ENCODE measurements around the gene POU2AF1. TPM values are rescaled to one million over a fixed set of nuclear protein-coding genes. Genes with fewer than 3 reads are reported as not detected.

POU2AF1 gene
- total RNA-seq, 2 experiments from 2014 or later: 1.6 to 2.4 TPM

DNA sequence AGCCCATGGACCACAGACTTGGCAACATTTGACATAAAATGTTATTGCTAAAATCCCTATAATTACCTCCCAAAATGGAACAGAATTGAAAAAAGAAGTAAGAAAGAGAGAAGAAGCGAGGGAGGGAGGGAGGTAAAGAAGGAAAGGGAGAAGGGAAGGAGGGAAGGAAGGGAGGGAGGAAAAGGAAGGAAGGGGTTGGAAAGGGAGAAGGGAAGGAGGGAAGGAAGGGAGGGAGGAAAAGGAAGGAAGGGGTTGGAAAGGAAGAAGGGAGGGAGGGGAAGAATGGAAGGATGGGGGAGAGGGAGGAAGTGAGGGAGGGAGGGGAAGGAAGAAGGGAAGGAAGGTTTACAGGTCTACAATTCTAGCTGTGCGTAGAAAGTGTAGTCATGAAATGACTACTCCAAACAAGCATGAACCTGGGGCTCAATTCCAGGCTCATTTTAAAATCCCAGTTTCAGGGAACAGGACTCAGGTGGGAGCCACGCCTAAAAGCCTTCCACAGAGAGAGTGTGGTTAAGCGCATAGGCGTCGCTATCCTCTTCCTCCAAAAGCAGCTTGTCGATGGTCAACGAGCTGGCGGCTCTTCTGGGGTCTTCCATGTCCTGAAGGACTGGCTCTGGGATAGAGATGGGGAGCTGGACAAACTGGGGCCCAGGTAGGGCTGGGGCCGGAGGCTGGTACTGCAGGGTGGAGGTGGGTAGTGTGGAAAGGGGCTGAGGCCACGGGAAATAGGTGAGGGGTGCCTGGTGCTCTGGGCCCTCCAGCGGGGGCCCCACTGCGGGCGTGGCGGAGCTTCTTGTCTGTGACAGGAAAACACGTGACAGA lies 25.1 kb downstream of the POU2AF1 start:
- ChIA-PET POLR2A (no interaction called here), CTCF (interaction anchor here (1.0 to 1.5 kb wide), 2 partner anchors 21 to 63 kb away, joined by 3 read pairs; no protein-coding TSS in a partner anchor)
- Mint-ChIP-seq H3K36me3 (ENCODE audit: low read depth) (no peaks in the 10 kb centered on the region), H3K27ac (no peak overlapping the region), H3K4me1 (no peaks in the 10 kb centered on the region), H3K9me3 (no peaks in the 10 kb centered on the region), H3K27me3 (peaks cover 10% of the 10 kb centered on the region), H3K4me3 (no peak overlapping the region)
- no peak for DNase-seq

DNA sequence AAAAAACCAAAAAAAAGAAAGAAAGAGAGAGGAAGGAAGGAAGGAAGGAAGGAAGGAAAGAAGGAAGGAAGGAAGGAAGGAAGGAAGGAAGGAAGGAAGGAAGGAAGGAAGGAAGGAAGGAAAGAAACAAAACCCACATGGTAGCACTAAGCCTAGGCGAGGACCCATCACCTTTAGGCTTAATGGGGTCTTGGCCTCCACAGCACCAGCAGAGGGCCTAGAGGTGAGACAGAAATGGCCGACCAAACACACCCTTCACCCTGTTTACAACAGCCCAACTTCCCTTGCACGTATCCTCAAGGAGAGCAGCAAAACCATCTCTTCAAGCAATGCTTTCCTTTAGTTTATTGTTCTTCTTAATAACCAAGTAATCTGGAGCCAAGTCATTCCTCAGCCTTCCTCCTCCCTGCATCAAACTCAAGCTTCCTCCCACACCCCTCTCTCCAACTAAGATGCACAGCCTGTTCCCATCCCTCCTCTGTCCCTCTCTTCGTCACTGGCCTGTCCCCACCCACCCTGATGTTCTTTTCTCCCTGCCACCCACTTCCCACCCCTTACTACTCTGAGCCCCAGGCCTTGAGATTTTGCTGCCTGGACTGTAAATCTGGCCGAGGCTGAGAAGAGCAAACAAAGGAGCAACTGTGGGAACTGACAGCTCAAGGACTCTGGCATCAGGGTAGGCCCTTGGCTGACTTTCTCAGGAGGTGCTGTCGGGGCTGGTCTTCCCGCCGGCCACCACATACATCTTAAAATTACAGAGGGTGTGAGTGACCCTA lies 26.0 kb downstream of the POU2AF1 start:
- ChIA-PET CTCF (interaction anchor here (1.5 kb wide), 1 partner anchor 20 kb away, joined by 3 read pairs; no protein-coding TSS in a partner anchor), POLR2A (no interaction called here)
- H3K4me3 Mint-ChIP-seq: no peak overlapping the region
- H3K36me3 Mint-ChIP-seq (ENCODE audit: low read depth): no peaks in the 10 kb centered on the region
- no peaks in the 10 kb centered on the region for H3K4me1 Mint-ChIP-seq
- no peak overlapping the region for H3K27ac Mint-ChIP-seq
- peaks cover 10% of the 10 kb centered on the region for H3K27me3 Mint-ChIP-seq
- H3K9me3 Mint-ChIP-seq: no peaks in the 10 kb centered on the region
- no peak for DNase-seq

DNA sequence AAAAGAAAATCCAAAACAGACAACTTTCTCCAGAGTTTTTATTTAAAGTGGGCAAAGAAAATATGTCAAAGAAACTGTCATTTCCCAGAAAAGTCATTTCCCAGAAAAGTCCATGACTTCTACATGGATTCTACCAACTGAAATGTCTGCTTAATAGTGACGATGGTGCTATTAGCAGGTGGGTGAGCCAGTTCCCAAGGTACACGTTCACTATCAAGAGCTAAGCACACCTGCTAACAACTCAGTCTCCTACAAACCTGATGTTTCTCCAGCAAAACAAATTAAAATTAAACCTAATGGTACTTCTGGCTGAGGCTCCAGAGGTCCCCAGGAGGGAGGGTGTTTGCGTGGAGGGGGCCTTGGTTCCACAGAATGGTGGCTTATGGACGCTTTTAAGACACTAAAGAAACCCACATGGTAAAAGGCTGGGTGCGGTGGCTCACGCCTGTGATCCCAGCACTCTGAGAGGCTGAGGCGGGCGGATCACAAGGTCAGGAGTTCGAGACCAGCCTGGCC lies 26.8 kb downstream of the POU2AF1 start:
- H3K27ac Mint-ChIP-seq: no peak overlapping the region
- ChIA-PET POLR2A (no interaction called here), CTCF (no interaction called here)
- no peaks in the 10 kb centered on the region for H3K4me1 Mint-ChIP-seq
- no peaks in the 10 kb centered on the region for H3K36me3 Mint-ChIP-seq (ENCODE audit: low read depth)
- H3K9me3 Mint-ChIP-seq: no peaks in the 10 kb centered on the region
- no peak for DNase-seq
- H3K4me3 Mint-ChIP-seq: no peak overlapping the region
- H3K27me3 Mint-ChIP-seq: peaks cover 10% of the 10 kb centered on the region

DNA sequence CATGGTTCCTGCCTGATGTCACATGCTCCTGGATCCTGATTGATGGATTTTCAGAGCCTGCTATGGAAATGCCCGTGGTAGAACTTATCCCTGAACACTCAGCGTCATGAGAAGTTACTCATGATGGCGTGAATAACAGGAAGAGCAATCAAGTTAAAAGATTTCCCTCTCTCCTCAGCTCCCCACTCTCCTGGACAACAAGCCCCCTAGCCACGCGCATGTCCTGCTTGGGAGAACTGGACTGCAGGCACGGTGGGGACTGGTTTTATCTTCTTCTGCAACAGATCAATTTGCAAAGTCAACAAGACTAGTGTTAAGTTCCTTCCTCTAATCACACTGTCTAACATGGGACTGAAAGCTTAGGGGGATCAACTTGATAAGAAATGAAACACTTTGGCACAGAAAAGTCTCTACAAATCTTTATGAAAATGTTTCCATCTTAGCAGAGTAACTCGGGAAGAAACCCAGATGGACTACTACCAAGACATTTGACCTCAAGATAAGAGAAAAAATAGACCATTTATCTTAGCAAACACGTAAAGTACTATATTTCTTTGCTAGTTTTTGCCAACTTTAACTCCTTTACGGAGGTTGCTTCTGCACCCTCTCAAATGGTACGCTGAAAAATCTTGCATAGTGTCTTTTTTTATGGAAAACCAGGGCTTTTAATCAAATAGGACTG lies 27.6 kb downstream of the POU2AF1 start:
- Mint-ChIP-seq H3K9me3 (no peaks in the 10 kb centered on the region), H3K4me1 (no peaks in the 10 kb centered on the region), H3K27ac (no peak overlapping the region), H3K4me3 (no peak overlapping the region), H3K27me3 (peaks cover 10% of the 10 kb centered on the region), H3K36me3 (ENCODE audit: low read depth) (no peaks in the 10 kb centered on the region)
- ChIA-PET CTCF (no interaction called here), POLR2A (no interaction called here)
- DNase-seq: no peak

DNA sequence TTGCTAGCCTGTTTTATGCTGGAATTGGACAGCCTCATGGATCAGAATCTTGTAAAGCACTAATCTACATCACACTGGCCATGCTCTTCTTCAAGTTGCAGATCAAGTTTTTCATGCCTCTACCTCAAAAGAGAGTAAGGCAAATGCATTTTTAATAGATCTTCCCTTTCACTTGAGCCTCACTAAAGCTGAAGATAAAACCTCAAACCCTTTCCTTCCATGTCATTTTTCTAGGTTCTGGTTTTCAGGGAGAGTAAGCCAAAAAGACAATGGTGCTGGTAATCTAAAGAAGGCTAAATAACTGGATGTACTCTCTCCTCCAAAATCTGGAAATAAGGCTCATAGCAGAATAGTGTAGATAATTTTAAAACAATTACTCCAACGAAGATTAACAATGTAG lies 28.3 kb downstream of the POU2AF1 start:
- Mint-ChIP-seq H3K4me1 (no peaks in the 10 kb centered on the region), H3K27ac (no peak overlapping the region), H3K27me3 (peaks cover 10% of the 10 kb centered on the region), H3K36me3 (ENCODE audit: low read depth) (no peaks in the 10 kb centered on the region), H3K4me3 (no peak overlapping the region), H3K9me3 (no peaks in the 10 kb centered on the region)
- no peak for DNase-seq
- CTCF ChIA-PET: no interaction called here
- POLR2A ChIA-PET: no interaction called here

DNA sequence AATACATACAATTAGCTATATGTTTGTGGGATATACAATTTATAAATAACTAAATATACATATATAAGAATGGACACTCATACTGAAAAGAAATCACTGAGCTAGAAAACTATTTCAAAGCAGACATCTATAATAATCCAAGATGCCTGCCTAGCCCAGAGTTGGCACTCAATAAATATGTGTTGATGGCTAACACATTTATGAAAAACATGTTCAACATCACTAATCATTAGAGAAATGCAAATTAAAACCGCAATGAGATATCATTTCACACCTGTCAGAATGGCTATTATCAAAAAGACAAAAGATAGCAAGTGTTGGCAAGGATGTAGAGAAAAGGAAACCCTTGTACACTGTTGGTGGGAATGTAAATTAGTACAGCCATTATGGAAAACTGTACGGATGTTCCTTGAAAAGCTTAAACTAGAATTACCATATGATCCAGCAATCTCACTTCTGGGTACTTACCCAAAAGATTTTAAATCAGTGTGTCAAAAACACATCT lies 29.8 kb downstream of the POU2AF1 start:
- ChIA-PET CTCF (interaction anchor here (0.7 kb wide), 1 partner anchor 787 kb away, joined by 3 read pairs; no protein-coding TSS in a partner anchor), POLR2A (no interaction called here)
- no peak for DNase-seq
- Mint-ChIP-seq H3K9me3 (no peaks in the 10 kb centered on the region), H3K4me3 (no peak overlapping the region), H3K27me3 (peaks cover 15% of the 10 kb centered on the region), H3K4me1 (no peaks in the 10 kb centered on the region), H3K27ac (no peak overlapping the region), H3K36me3 (ENCODE audit: low read depth) (no peaks in the 10 kb centered on the region)

DNA sequence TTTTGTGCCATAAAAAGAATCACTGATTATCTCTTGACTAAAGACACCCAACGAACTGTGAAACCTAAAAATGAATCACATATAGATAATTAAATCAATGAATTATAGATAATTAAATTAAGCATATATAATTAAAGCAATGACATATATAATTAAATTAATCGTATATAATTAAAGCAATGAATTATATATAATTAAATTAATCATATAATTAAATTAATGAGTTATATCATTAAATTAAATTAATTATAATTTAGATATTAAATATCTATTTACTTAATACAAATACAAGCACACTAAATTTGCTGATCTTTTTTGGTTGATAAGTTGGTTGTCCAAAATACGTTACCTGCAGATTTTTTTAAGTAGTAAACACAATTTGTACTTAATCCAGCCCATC lies 30.9 kb downstream of the POU2AF1 start:
- DNase-seq: no peak
- POLR2A ChIA-PET: no interaction called here
- H3K36me3 Mint-ChIP-seq (ENCODE audit: low read depth): no peaks in the 10 kb centered on the region
- no peak overlapping the region for H3K4me3 Mint-ChIP-seq
- H3K4me1 Mint-ChIP-seq: no peaks in the 10 kb centered on the region
- CTCF ChIA-PET: no interaction called here
- peaks cover 15% of the 10 kb centered on the region for H3K27me3 Mint-ChIP-seq
- H3K27ac Mint-ChIP-seq: no peak overlapping the region
- H3K9me3 Mint-ChIP-seq: no peaks in the 10 kb centered on the region

DNA sequence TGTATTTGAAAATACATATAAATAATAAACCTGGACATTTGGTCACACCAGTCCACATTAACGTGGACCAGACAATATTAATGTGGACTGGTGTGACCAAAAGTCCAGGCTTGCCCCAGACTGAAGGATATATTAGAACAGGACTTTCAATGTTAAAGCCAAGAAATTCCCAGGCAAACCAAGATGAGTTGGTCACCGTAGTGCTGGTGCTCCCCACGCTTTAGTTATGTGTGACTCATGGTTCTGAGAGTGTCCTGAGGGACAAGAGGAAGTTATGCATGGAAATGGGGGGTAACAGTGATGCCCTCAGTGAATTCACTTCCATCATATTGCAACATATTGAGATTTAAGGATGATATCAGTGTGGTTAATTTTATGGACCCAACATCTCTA lies 31.4 kb downstream of the POU2AF1 start:
- Mint-ChIP-seq H3K9me3 (no peaks in the 10 kb centered on the region), H3K27me3 (peaks cover 15% of the 10 kb centered on the region), H3K4me1 (no peaks in the 10 kb centered on the region), H3K27ac (no peak overlapping the region), H3K4me3 (no peak overlapping the region), H3K36me3 (ENCODE audit: low read depth) (no peaks in the 10 kb centered on the region)
- CTCF ChIA-PET: no interaction called here
- no peak for DNase-seq
- POLR2A ChIA-PET: no interaction called here

DNA sequence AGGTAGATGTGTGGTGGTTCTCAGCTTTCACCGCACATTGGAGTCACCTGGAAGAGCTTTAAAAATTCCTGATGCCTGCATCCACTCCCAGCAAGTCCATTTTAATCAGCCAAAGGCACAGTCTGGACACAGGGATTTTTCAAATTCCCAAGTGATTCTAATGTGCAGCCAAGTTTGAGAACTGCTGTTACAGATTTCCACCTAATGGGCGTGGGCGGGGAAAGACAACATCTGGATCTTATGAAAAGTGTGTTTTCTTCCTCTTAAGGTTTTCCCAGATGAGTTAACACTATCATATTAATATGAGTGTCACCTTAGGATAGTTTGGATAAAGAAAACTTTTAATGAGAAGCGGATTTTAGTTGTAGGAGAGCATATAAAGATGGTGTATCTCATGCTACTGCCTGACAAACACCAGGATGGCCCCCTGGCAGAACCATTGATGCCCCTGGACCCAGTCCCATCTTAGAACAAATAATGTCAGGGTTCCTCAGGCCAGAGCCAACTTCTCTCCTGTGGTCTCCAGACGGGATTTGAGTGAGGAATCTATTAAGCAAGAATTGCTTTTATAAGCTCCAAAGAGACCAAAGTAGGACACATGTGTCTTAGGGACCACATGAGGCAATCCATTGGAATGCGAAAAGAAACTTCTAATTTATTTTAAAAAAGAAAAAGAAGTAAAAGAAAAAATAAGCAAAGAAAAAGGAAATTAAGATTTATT lies 31.9 kb downstream of the POU2AF1 start:
- no peaks in the 10 kb centered on the region for H3K36me3 Mint-ChIP-seq (ENCODE audit: low read depth)
- H3K4me1 Mint-ChIP-seq: no peaks in the 10 kb centered on the region
- H3K4me3 Mint-ChIP-seq: no peak overlapping the region
- no peak overlapping the region for H3K27ac Mint-ChIP-seq
- CTCF ChIA-PET: no interaction called here
- DNase-seq: no peak
- peaks cover 15% of the 10 kb centered on the region for H3K27me3 Mint-ChIP-seq
- POLR2A ChIA-PET: no interaction called here
- H3K9me3 Mint-ChIP-seq: no peaks in the 10 kb centered on the region

DNA sequence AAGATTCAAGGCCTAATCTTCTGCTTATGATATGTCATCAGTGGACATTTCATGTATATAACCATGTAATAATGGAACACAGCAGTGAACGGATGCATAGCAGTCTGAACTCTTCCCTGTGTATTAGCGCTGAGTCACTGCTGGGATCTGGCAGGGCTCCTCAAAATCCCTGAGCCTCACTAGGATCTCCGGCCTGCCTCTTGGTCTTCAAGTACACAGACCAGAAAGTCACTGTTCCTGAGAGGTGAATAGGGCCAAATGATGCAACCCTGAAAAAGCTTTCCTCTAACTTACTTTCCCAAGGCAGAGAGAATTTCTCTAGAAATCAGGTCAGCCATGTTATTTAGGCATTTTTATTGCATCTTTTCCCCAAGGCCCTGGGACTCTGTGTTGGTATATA lies 35.0 kb downstream of the POU2AF1 start:
- Mint-ChIP-seq H3K36me3 (ENCODE audit: low read depth) (no peaks in the 10 kb centered on the region), H3K9me3 (peaks cover 8% of the 10 kb centered on the region), H3K27ac (no peak overlapping the region), H3K4me1 (no peaks in the 10 kb centered on the region), H3K27me3 (peaks cover 6% of the 10 kb centered on the region), H3K4me3 (no peak overlapping the region)
- POLR2A ChIA-PET: no interaction called here
- no peak for DNase-seq
- CTCF ChIA-PET: no interaction called here

DNA sequence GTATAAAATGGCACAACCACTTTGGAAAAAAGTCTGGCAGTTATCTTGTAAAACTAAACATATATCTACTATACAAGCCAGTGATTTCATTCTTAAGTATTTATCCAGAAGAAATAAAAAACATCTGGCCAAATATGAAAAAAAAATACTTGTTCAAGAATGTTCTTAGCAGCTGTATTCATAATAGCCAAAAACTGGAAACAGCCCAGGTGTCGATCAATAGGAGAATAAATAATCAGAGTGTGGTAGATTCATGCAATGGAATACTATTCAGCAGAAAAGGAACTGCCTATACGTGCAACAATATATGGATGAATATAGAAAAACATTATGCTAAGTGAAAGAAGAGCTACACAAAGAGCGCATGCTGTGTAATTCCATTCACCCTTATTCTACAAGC lies 36.7 kb downstream of the POU2AF1 start:
- H3K4me3 Mint-ChIP-seq: no peak overlapping the region
- no peaks in the 10 kb centered on the region for H3K4me1 Mint-ChIP-seq
- no peak for DNase-seq
- ChIA-PET CTCF (interaction anchor here (1.0 kb wide), 1 partner anchor 46 kb away, joined by 4 read pairs; no protein-coding TSS in a partner anchor), POLR2A (no interaction called here)
- peaks cover 8% of the 10 kb centered on the region for H3K9me3 Mint-ChIP-seq
- H3K27ac Mint-ChIP-seq: no peak overlapping the region
- H3K27me3 Mint-ChIP-seq: peaks cover 6% of the 10 kb centered on the region
- H3K36me3 Mint-ChIP-seq (ENCODE audit: low read depth): no peaks in the 10 kb centered on the region

DNA sequence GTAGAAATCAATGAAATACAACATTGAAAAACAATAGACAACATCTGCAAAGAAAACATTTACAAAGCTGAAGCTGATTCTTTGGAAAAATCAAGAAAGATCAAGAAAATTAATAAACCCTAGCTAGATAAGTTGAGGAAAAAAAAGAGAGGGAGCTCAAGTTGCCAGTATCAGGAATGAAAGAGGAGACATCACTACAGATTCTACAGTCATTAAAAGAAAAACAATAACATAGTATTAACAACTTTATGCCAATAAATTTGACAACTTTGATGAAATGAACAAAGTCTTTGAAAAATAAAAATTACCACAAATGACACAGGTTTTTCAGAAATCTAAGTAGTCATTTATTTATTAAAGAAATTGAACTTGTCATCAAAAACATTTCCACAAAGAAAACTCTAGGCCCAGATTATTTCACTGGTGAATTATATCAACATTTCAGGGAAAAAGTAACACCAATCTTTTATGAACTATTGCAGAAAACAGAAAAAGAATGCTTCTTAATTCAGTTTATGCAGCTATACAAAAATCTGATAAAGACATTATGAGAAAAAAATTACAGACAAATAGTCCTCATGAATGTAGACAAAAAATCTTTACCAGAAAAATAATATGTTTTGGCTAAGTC lies 39.2 kb downstream of the POU2AF1 start:
- peaks cover 2% of the 10 kb centered on the region for H3K27me3 Mint-ChIP-seq
- no peak overlapping the region for H3K27ac Mint-ChIP-seq
- DNase-seq: no peak
- no peaks in the 10 kb centered on the region for H3K36me3 Mint-ChIP-seq (ENCODE audit: low read depth)
- CTCF ChIA-PET: interaction anchor here (1.0 kb wide), 1 partner anchor 29 kb away, joined by 3 read pairs; no protein-coding TSS in a partner anchor
- no peaks in the 10 kb centered on the region for H3K4me1 Mint-ChIP-seq
- H3K4me3 Mint-ChIP-seq: no peak overlapping the region
- POLR2A ChIA-PET: no interaction called here
- H3K9me3 Mint-ChIP-seq: peaks cover 8% of the 10 kb centered on the region
